AG04449 (cell line): ENCODE measurements around the gene CLEC4A.
"Not testable (repeated sequence)": the region's sequence is repeated elsewhere in the genome, so short reads cannot be mapped to it uniquely, and the experiment has no call there.

Source experiments
- CTCF ChIA-PET: fragments of 350-600 bp; formaldehyde crosslinking; extraction: SDS; loops from one replicate; lab custom pipeline; 2021; ENCODE audit warnings: antibody characterized with exemption; lab: Yijun Ruan, JAX
- POLR2A ChIA-PET: fragments of 400-600, 350-600 bp; formaldehyde crosslinking; extraction: SDS; loops from one replicate; lab custom pipeline; 2020; ENCODE audit warnings: antibody characterized with exemption, inconsistent platforms; lab: Yijun Ruan, JAX
- DNase-seq: peaks from one replicate; pipeline ENCODE4 v3.0.0-alpha.2; 2010; ENCODE audit warnings: low read depth, low spot score
- H3K4me3 ChIP-seq: 2 replicates; pipeline ENCODE4 v1.5.1; 2011; ENCODE audit warnings: low read depth, mild to moderate bottlenecking, control low read depth, low read length
- TF ChIP-seq, protein P1 (sequence below): IDR thresholded peaks from one replicate; pipeline ENCODE4 v1.5.1; 2011; ENCODE audit warnings: mild to moderate bottlenecking, moderate library complexity, low read length, control low read depth, inconsistent platforms; ENCODE audit not compliant: insufficient read depth; ENCODE audit errors: missing control alignments

Gene CLEC4A

DNA sequence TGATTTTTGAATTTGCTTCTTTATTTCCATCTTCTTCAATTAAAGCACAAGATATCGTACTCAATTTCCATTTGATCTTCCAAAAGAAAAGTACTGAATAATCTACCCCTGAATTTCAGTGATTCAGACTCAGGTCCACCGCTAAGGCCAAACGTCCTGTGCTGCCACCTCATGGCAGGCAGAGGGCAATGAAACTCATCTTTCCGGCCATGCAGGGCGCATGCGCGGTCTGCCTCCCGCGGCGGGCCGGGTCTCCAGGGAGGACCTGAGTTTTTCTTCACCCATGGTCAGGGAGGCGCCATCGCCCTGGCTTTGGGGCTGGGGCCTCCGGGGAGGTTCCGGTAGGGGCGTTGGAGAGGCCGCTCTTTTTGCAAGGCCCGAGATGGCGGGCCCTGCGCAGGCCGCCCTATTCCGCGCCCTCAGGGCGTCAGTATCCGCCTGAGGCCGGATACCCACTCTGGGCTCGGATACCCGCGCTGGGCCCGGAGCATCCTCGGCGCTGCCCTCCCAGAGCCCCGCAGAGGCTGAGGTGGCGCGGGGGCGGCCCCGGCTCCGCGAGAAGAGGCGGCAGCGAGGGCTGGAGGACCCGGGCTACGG, 56.7 kb downstream of the CLEC4A start:
- POLR2A ChIA-PET, DNase-seq: not testable (repeated sequence)
- CTCF ChIA-PET = interaction anchor here (0.7 to 2.8 kb wide), 4 partner anchors 10 to 70 kb away, joined by 3 to 16 read pairs (median 4); no protein-coding TSS in a partner anchor
- TF ChIP-seq, protein P1, sequence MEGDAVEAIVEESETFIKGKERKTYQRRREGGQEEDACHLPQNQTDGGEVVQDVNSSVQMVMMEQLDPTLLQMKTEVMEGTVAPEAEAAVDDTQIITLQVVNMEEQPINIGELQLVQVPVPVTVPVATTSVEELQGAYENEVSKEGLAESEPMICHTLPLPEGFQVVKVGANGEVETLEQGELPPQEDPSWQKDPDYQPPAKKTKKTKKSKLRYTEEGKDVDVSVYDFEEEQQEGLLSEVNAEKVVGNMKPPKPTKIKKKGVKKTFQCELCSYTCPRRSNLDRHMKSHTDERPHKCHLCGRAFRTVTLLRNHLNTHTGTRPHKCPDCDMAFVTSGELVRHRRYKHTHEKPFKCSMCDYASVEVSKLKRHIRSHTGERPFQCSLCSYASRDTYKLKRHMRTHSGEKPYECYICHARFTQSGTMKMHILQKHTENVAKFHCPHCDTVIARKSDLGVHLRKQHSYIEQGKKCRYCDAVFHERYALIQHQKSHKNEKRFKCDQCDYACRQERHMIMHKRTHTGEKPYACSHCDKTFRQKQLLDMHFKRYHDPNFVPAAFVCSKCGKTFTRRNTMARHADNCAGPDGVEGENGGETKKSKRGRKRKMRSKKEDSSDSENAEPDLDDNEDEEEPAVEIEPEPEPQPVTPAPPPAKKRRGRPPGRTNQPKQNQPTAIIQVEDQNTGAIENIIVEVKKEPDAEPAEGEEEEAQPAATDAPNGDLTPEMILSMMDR = peak; percentile 63
- peak overlapping the region; percentile 59 for H3K4me3 ChIP-seq

- POLR2A ChIA-PET, H3K4me3 ChIP-seq, DNase-seq: not testable (repeated sequence)
- CTCF ChIA-PET = interaction anchor here (0.7 kb wide), 1 partner anchor 534 kb away, joined by 3 read pairs; no protein-coding TSS in a partner anchor
Observed at GRCh38 chr12:8181271-8181670, 57.9 kb downstream of the CLEC4A start.

DNA sequence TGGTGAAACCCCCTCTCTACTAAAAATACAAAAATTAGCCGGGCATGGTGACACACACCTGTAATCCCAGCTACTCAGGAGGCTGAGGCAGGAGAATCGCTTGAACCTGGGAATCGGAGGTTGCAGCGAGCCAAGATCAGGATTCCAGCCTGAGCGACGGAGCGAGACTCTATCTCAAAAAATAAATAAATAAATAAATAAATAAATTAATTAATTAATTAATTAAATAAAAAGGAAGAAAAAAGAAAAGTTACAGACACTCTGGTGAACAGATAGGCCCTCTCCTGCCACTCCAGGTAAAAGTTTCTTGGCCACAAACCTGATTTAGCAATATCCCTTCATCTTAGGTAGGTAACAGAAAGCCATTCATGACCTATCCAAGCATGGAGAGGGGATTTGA, 59.5 kb downstream of the CLEC4A start:
- DNase-seq, H3K4me3 ChIP-seq, CTCF ChIA-PET, POLR2A ChIA-PET: not testable (repeated sequence)

- CTCF ChIA-PET, POLR2A ChIA-PET, H3K4me3 ChIP-seq, DNase-seq: not testable (repeated sequence)
Observed at GRCh38 chr12:8183346-8183745, 59.9 kb downstream of the CLEC4A start.

DNA sequence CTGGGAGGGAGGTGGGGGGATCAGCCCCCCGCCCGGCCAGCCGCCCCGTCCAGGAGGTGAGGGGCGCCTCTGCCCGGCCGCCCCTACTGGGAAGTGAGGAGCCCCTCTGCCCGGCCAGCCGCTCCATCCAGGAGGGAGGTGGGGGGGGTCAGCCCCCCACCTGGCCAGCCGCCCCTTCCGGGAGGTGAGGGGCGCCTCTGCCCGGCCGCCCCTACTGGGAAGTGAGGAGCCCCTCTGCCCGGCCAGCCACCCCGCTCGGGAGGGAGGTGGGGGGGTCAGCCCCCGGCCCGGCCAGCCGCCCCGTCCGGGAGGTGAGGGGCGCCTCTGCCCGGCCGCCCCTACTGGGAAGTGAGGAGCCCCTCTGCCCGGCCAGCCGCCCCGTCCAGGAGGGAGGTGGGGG, 60.8 kb downstream of the CLEC4A start:
- H3K4me3 ChIP-seq, DNase-seq, POLR2A ChIA-PET, CTCF ChIA-PET: not testable (repeated sequence)

- POLR2A ChIA-PET, CTCF ChIA-PET, DNase-seq, H3K4me3 ChIP-seq: not testable (repeated sequence)
Observed at GRCh38 chr12:8188088-8188487, 64.7 kb downstream of the CLEC4A start.
